GM12878 (cell line): ENCODE measurements around the gene BCL11A. TPM values are rescaled to one million over a fixed set of nuclear protein-coding genes. Genes with fewer than 3 reads are reported as not detected.
A peak's percentile ranks its signal among the peaks of the same experiment; 100 is the strongest.

Experiments used
- ATAC-seq: fragments of 200-7000 bp; cut with Tn5 transposase; 3 replicates; pipeline ENCODE4 v1.9.1; 2020; ENCODE audit warnings: mild to moderate bottlenecking, moderate library complexity
- BruUV-seq: library from RNA; stranded (reverse); fragments of 400-500 nt; replicated peaks from 2 replicates; lab custom pipeline; 2021; lab: Mats Ljungman, UMichigan
- CTCF ChIA-PET: fragments of 300-600 bp; sonication (Branson Sonifier 250); formaldehyde crosslinking; extraction: SDS; loops from one replicate; lab custom pipeline; 2021; ENCODE audit warnings: inconsistent platforms; lab: Yijun Ruan, JAX
- POLR2A ChIA-PET: fragments of 350-600 bp; formaldehyde crosslinking; extraction: SDS; loops from one replicate; lab custom pipeline; 2021; ENCODE audit warnings: inconsistent platforms; lab: Charles Lee
- RAD21 ChIA-PET: fragments of 300-600 bp; sonication (Branson Sonifier 250); formaldehyde crosslinking; loops from one replicate; lab custom pipeline; 2023; ENCODE audit warnings: antibody characterized with exemption; ENCODE audit not compliant: unreplicated experiment; lab: Charles Lee
- SMC1A ChIA-PET: fragments of 300-600 bp; sonication (Branson Sonifier 250); formaldehyde crosslinking; loops from one replicate; lab custom pipeline; 2023; ENCODE audit not compliant: unreplicated experiment, uncharacterized antibody; lab: Charles Lee
- DNase-seq: peaks from one replicate; pipeline ENCODE4 v3.0.0-alpha.2; 2011; ENCODE audit warnings: low read depth, low spot score
- FAIRE-seq: peaks from 3 replicates; lab custom pipeline; 2011; peaks lifted over from hg19 to GRCh38; lab: Jason Lieb, UNC
- H2AFZ ChIP-seq: 2 replicates; pipeline ENCODE4 v1.6.0; 2011; ENCODE audit warnings: low read depth, low read length, control low read depth; ENCODE audit not compliant: control insufficient read depth
- H3K27ac ChIP-seq: 2 replicates; pipeline ENCODE4 v1.5.1; 2011; ENCODE audit warnings: control low read depth; ENCODE audit not compliant: control insufficient read depth, insufficient read depth
- H3K27me3 ChIP-seq, 2 experiments: replicated peaks in 1 of 2; 2 replicates each; pipeline versions ENCODE4 v1.6.0 to v1.6.1; 2011; ENCODE audit warnings: low read length in 1 of 2; ENCODE audit not compliant: control insufficient read depth in 2 of 2, insufficient read depth in 2 of 2
- H3K36me3 ChIP-seq, 2 experiments: 2 replicates each; pipeline ENCODE4 v1.5.1; 2011; ENCODE audit warnings: low read length in 1 of 2; ENCODE audit not compliant: control insufficient read depth in 2 of 2, insufficient read depth in 2 of 2
- H3K4me1 ChIP-seq: 2 replicates; pipeline ENCODE4 v1.6.1; 2011; ENCODE audit warnings: mild to moderate bottlenecking, low read length, moderate library complexity, mixed read lengths; ENCODE audit not compliant: control insufficient read depth, insufficient read depth
- H3K4me2 ChIP-seq: 2 replicates; pipeline ENCODE4 v1.6.0; 2011; ENCODE audit warnings: control low read depth; ENCODE audit not compliant: control insufficient read depth, insufficient read depth
- H3K4me3 ChIP-seq: fragments of 200-600 bp; sonication (generic); 2 replicates; pipeline ENCODE4 v1.5.1; 2016
- H3K79me2 ChIP-seq: 2 replicates; pipeline ENCODE4 v1.6.0; 2011; ENCODE audit warnings: low read length; ENCODE audit not compliant: control insufficient read depth, insufficient read depth
- H3K9ac ChIP-seq: 2 replicates; pipeline ENCODE4 v1.8.0; 2011; ENCODE audit warnings: low read length, control low read depth, mixed read lengths; ENCODE audit not compliant: control insufficient read depth, insufficient read depth
- H3K9me3 ChIP-seq: replicated peaks from 3 replicates; pipeline ENCODE4 v1.5.1; 2011; ENCODE audit warnings: mild to moderate bottlenecking, low read length; ENCODE audit not compliant: control insufficient read depth, insufficient read depth
- H4K20me1 ChIP-seq: 2 replicates; pipeline ENCODE4 v1.6.0; 2011; ENCODE audit not compliant: control insufficient read depth, insufficient read depth
- CBFB ChIP-seq: IDR thresholded peaks from 2 replicates; pipeline ENCODE4 v1.6.1; 2016; ENCODE audit warnings: antibody characterized with exemption, low read depth
- CREM ChIP-seq: IDR thresholded peaks from 2 replicates; pipeline ENCODE4 v1.6.1; 2014; ENCODE audit warnings: antibody characterized with exemption, low read depth
- EED ChIP-seq: sonication (generic); IDR thresholded peaks from 2 replicates; pipeline ENCODE4 v1.6.1; 2016; ENCODE audit warnings: antibody characterized with exemption, low read depth
- JUNB ChIP-seq: IDR thresholded peaks from 2 replicates; pipeline ENCODE4 v1.6.1; 2016; ENCODE audit warnings: antibody characterized with exemption, mild to moderate bottlenecking
- MTA3 ChIP-seq: IDR thresholded peaks from 2 replicates; pipeline ENCODE4 v1.6.1; 2012; ENCODE audit warnings: low read length, inconsistent platforms, borderline replicate concordance
- NFIC ChIP-seq: IDR thresholded peaks from 2 replicates; pipeline ENCODE4 v1.6.1; 2012; ENCODE audit warnings: low read depth, mild to moderate bottlenecking, inconsistent platforms, low read length, moderate library complexity
- NFYB ChIP-seq: IDR thresholded peaks from 2 replicates; pipeline ENCODE4 v1.6.1; 2011; ENCODE audit warnings: low read depth, mild to moderate bottlenecking, low read length, improper control_type of control experiment, moderate library complexity; ENCODE audit not compliant: insufficient read depth
- PKNOX1 ChIP-seq: fragments of 450-650 bp; IDR thresholded peaks from 2 replicates; pipeline ENCODE4 v1.6.1; 2016; ENCODE audit warnings: mild to moderate bottlenecking
- POLR2AphosphoS5 ChIP-seq: IDR thresholded peaks from 2 replicates; pipeline ENCODE4 v1.6.1; 2011; ENCODE audit warnings: mild to moderate bottlenecking, low read length, inconsistent platforms
- RELB ChIP-seq: fragments of 450-650 bp; IDR thresholded peaks from 2 replicates; pipeline ENCODE4 v1.6.1; 2017; ENCODE audit warnings: low read depth, mild to moderate bottlenecking, moderate library complexity
- STAT3 ChIP-seq: IDR thresholded peaks from 2 replicates; pipeline ENCODE4 v1.6.1; 2011; ENCODE audit warnings: low read depth, low read length, improper control_type of control experiment
- SUZ12 ChIP-seq: fragments of 200-600 bp; sonication (generic); IDR thresholded peaks from one replicate; pipeline ENCODE4 v1.6.1; 2018; ENCODE audit warnings: antibody characterized with exemption, mild to moderate bottlenecking; ENCODE audit not compliant: unreplicated experiment
- TCF3 ChIP-seq: IDR thresholded peaks from 2 replicates; pipeline ENCODE4 v1.6.1; 2012; ENCODE audit warnings: low read depth, mild to moderate bottlenecking, low read length, borderline replicate concordance; ENCODE audit not compliant: insufficient read depth
- WGBS: methylation state at CpG from one replicate; pipeline ENCODE4 v1.1.6; 2016; ENCODE audit warnings: low lambda C conversion rate; ENCODE audit not compliant: insufficient replicate concordance, insufficient coverage; ENCODE audit errors: missing lambda C conversion rate; 5-methylcytosine and 5-hydroxymethylcytosine counted together
- in situ Hi-C: fragments of 300-500 bp; cut with MboI; formaldehyde crosslinking; loops from 9 replicates; pipeline ENCODE4 v1.14.3; 2018; ENCODE audit warnings: mixed read lengths
- intact Hi-C: fragments of 100-400 bp; cut with micrococcal nuclease; formaldehyde crosslinking; loops from one replicate; pipeline ENCODE4 v1.14.2; 2022; ENCODE audit not compliant: unreplicated experiment
- polyA plus RNA-seq, 11 experiments: library from polyadenylated mRNA; depleted of rRNA in 4 of 11; unstranded in 6 of 11; stranded (reverse) in 5 of 11; fragments of >200 nt; fragmentation: Nextera tagmentation in 4 of 11; fragmentation: Illumina TruSeq in 1 of 11; extraction: Ambion mirVana in 4 of 11; extraction: Trizol in 1 of 11; gene quantifications; 1 replicate in 1 of 11; 2 replicates in 10 of 11; pipeline versions ENCODE4 v1.2.1 to v1.2.3, GENCODE V29; 2011 to 2016; ENCODE audit warnings: inconsistent platforms in 2 of 11, missing spikeins in 2 of 11, low read depth in 1 of 11
- total RNA-seq, 4 experiments: library from RNA; depleted of rRNA in 3 of 4; stranded (reverse); fragments of >200 nt in 3 of 4; fragmentation: Illumina TruSeq in 1 of 4; extraction: Trizol in 1 of 4; gene quantifications; 2 replicates each; pipeline versions ENCODE4 v1.2.1 to v1.2.3, GENCODE V29; 2013 to 2021
- TF ChIP-seq, protein P1 (sequence below): fragments of 450-650 bp; IDR thresholded peaks from 2 replicates; pipeline ENCODE4 v1.6.1; 2017; ENCODE audit warnings: antibody characterized with exemption, mild to moderate bottlenecking, moderate library complexity
- TF ChIP-seq, protein P2 (sequence below): fragments of 150-350 bp; IDR thresholded peaks from 2 replicates; pipeline ENCODE4 v1.6.1; 2014; ENCODE audit warnings: mild to moderate bottlenecking, low read depth, low read length

BCL11A gene
- total and polyA plus RNA-seq, 10 of the 15 experiments (the other 5 are each of a cell fraction or from before 2014, with no cell fraction given): 7.5 to 26.6 (median 11.1) TPM; not detected in 1

DNA sequence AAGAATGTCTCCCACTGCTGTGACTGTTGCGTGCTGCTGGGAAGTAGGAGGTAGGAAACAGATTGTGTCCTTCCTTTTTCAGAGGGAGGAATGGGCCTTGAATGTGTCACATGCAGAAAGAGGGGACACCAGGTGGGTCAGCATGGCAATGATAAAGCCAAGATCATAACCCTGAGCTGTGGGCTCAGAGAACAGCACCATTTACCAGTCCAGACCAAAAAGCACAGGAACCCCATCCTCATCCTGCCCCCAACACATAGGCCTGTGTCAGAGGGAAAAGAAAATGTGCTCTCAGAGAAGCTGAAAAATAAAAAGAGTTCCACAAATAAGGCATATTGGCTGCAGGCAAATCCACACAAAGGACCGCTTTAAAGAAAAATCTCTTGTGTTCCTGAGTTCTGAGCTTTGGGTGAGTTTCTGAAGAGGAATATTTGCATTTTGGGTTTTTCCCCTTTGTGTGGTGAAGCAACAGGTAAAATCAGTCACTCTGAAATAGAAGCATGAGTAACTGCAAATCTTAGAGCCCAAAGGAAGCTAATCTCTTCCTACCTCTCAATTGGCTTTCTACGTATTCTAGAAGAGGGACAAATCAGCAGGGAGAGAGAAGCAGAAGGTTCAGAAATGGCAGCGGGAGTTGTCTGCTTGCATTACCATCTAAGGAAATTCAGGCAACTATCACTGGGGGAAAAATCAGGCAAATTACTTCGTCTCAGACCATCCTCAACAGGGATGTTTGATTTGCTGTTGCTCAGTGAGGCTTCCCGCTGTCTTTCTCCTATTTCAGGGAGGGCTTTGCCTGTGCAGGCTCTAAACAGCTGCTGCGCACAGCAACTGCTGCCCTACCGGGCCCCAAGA, 106.8 kb downstream of the BCL11A start:
- in situ Hi-C loops: no loop called here
- ATAC-seq (peak; percentile 91), FAIRE-seq (peak; percentile 97), DNase-seq (peak; percentile 86)
- H3K9ac ChIP-seq: peak overlapping the region; percentile 61
- H3K4me2 ChIP-seq: peak overlapping the region; percentile 74
- POLR2A ChIA-PET: interaction anchor here (0.7 kb wide), 1 partner anchor 1169 kb away, joined by 3 read pairs; no protein-coding TSS in a partner anchor
- no peaks in the 10 kb centered on the region for H4K20me1 ChIP-seq
- intact Hi-C loops: loop anchor here (2.0 kb wide), 2 partner anchors 70 to 104 kb away; no protein-coding TSS in a partner anchor
- H3K79me2 ChIP-seq: no peaks in the 10 kb centered on the region
- H2AFZ ChIP-seq: peak overlapping the region; percentile 69
- H3K4me1 ChIP-seq: peaks cover 54% of the 10 kb centered on the region
- H3K27ac ChIP-seq: peak overlapping the region; percentile 94
- RAD21 ChIA-PET: interaction anchor here (0.5 to 2.6 kb wide), 7 partner anchors 9 to 94 kb away, joined by 3 to 11 read pairs (median 4); no protein-coding TSS in a partner anchor
- CTCF ChIA-PET: interaction anchor here (1.0 to 1.5 kb wide), 5 partner anchors 11 to 92 kb away, joined by 3 to 5 read pairs (median 3); no protein-coding TSS in a partner anchor
- TSS peak; percentile 91 for BruUV-seq
- 14% methylated on average over 8 of the region's 8 CpGs for WGBS
- H3K9me3 ChIP-seq: no peaks in the 10 kb centered on the region
- H3K4me3 ChIP-seq: peak overlapping the region; percentile 21; the same call in 1 of the 2 replicates
- SMC1A ChIA-PET: interaction anchor here (1.1 to 2.3 kb wide), 8 partner anchors 10 to 134 kb away, joined by 3 to 9 read pairs (median 6); no protein-coding TSS in a partner anchor
- no peaks in the 10 kb centered on the region for H3K36me3 ChIP-seq
- H3K27me3 ChIP-seq: no peaks in the 10 kb centered on the region
- TF ChIP-seq STAT3 (0 out of 2 replicates have a peak, but pooled peaks have one; percentile 53), MTA3 (no peak; the same call in 1 of the 2 replicates), NFIC (peak; percentile 69), PKNOX1 (peak; percentile 59), TCF3 (0 out of 2 replicates have a peak, but pooled peaks have one; percentile 7), JUNB (peak; percentile 69), EED (peak; percentile 55), CREM (peak; percentile 23; the same call in 1 of the 2 replicates), CBFB (peak; percentile 48), NFYB (0 out of 2 replicates have a peak, but pooled peaks have one; percentile 41), POLR2AphosphoS5 (peak; percentile 75), RELB (peak; percentile 64), SUZ12 (no peak)
- TF ChIP-seq, protein P1, sequence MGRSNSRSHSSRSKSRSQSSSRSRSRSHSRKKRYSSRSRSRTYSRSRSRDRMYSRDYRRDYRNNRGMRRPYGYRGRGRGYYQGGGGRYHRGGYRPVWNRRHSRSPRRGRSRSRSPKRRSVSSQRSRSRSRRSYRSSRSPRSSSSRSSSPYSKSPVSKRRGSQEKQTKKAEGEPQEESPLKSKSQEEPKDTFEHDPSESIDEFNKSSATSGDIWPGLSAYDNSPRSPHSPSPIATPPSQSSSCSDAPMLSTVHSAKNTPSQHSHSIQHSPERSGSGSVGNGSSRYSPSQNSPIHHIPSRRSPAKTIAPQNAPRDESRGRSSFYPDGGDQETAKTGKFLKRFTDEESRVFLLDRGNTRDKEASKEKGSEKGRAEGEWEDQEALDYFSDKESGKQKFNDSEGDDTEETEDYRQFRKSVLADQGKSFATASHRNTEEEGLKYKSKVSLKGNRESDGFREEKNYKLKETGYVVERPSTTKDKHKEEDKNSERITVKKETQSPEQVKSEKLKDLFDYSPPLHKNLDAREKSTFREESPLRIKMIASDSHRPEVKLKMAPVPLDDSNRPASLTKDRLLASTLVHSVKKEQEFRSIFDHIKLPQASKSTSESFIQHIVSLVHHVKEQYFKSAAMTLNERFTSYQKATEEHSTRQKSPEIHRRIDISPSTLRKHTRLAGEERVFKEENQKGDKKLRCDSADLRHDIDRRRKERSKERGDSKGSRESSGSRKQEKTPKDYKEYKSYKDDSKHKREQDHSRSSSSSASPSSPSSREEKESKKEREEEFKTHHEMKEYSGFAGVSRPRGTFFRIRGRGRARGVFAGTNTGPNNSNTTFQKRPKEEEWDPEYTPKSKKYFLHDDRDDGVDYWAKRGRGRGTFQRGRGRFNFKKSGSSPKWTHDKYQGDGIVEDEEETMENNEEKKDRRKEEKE: no peak
- TF ChIP-seq, protein P2, sequence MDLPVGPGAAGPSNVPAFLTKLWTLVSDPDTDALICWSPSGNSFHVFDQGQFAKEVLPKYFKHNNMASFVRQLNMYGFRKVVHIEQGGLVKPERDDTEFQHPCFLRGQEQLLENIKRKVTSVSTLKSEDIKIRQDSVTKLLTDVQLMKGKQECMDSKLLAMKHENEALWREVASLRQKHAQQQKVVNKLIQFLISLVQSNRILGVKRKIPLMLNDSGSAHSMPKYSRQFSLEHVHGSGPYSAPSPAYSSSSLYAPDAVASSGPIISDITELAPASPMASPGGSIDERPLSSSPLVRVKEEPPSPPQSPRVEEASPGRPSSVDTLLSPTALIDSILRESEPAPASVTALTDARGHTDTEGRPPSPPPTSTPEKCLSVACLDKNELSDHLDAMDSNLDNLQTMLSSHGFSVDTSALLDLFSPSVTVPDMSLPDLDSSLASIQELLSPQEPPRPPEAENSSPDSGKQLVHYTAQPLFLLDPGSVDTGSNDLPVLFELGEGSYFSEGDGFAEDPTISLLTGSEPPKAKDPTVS: no peak
